Measurements from ENCODE around the gene ATG14.

ATG14 gene

DNA sequence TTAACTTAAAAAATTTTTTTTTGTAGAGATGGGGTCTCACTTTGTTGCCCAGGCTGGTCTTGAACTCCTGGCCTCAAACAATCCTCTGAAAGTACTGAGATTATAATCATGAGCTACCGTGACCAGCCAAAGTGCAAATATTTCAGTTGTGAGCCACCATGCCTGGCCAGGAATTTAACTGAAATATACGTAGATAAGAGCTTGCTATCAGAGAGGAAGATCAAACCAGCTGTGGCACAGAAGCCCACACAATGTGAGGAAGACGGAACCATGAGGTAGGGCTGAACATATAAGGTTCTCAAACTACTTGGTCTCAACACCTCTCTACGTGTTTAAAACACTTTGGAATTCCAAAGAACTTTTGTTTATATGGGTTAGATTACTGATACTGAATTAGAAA, 29.1 kb downstream of the ATG14 start:
- DNase-seq (ENCODE audit: low read depth), result no peak
- no peak for TF ChIP-seq CTCF (IDR thresholded peaks at IDR 0.05; ENCODE audit: insufficient read depth, low read depth, low read length, missing control alignments)
- H3K4me3 ChIP-seq (ENCODE audit: low read depth, low read length), result no peak overlapping the region

DNA sequence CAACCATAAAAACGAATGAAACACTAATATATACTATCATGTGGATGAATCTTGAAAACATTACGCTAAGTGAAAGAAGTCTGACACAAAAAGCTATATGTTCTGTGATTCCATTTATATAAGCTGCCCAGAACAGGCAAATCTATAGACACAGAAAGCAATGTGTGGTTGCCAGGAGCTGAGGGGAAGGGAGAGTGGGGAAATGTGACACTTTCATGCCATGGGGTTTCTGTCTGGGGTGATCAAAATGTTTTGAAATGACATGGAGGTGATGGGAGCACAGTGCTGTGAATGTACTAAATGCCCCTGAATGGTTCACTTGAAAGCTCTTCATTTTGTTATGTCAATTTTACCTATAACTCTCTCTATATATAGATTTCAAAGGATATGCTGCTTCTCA, 30.1 kb downstream of the ATG14 start:
- H3K4me3 ChIP-seq (ENCODE audit: low read depth, low read length), result no peak overlapping the region
- no peak for DNase-seq (ENCODE audit: low read depth)
- TF ChIP-seq CTCF (IDR thresholded peaks at IDR 0.05; ENCODE audit: insufficient read depth, low read depth, low read length, missing control alignments), result no peak

- DNase-seq (ENCODE audit: low read depth), result no peak
- H3K4me3 ChIP-seq (ENCODE audit: low read depth, low read length), result no peak overlapping the region
- TF ChIP-seq CTCF (IDR thresholded peaks at IDR 0.05; ENCODE audit: insufficient read depth, low read depth, low read length, missing control alignments), result no peak
These were observed 30.6 kb downstream of the ATG14 start for GRCh38 chr14:55381040-55381439.

DNA sequence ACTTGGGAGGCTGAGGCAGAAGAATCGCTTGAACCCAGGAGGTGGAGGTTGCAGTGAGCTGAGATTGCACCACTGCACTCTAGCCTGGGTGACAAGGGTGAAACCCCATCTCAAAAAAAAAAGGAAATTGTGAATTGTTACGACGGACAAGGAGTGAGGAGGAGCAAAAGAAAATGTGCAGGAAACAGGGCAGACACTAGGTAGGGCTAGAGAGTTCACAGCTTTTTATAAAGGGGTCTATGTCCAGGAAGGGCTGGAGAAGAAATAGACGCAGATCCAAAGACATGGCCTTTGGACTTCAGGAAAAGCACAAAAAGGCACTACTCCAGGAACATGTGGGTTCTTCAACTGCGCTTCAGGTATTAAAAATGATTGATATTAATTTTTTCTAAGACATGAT, 34.4 kb downstream of the ATG14 start:
- no peak overlapping the region for H3K4me3 ChIP-seq (ENCODE audit: low read depth, low read length)
- DNase-seq (ENCODE audit: low read depth), result no peak
- no peak for TF ChIP-seq CTCF (IDR thresholded peaks at IDR 0.05; ENCODE audit: insufficient read depth, low read depth, low read length, missing control alignments)

- no peak overlapping the region for H3K4me3 ChIP-seq (ENCODE audit: low read depth, low read length)
- no peak for TF ChIP-seq CTCF (IDR thresholded peaks at IDR 0.05; ENCODE audit: insufficient read depth, low read depth, low read length, missing control alignments)
- no peak for DNase-seq (ENCODE audit: low read depth)
These were observed 36.9 kb downstream of the ATG14 start for GRCh38 chr14:55374771-55375170.

DNA sequence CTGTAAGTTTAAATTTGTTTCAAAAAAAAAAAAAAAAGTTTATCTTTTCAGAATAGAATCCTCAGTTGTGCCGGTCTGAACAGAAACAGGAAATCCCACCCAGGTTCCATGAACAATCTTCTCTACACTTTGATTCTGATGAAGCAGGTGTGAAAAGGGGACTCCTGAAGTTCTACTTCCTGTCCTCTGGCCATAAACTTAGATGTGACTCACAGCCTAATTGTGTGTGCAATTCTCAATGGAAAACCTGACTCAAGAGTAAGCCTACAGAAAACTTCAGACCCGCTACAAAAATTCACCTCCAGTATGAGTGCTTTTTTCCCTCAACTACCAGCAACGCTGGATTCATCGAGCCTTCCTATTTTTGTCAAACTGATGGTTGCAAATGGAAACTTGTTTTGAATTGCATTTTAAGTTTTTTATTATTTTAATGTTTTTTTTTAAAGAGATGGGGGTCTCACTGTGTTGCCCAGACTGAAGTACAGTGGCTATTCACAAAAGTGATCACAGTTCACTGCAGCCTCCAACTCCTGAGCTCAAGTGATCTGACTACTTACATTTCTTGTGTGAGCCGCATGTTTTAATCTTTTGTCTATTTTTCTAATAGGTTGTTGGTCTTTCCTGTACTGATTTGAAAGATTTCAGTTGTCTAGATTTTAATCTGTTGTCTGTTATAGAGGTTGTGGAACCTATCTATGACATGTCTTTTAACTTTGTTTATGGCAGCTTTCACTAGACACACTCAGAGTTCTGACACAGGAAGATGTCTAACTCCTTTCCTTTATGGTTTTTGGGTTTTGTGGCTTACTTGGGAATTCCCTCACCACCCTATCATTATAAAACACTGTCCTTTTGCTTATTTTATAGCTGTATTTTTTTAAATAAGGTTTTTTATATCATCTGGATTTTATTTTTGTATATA, 37.6 kb downstream of the ATG14 start:
- no peak overlapping the region for H3K4me3 ChIP-seq (ENCODE audit: low read depth, low read length)
- no peak for TF ChIP-seq CTCF (IDR thresholded peaks at IDR 0.05; ENCODE audit: insufficient read depth, low read depth, low read length, missing control alignments)
- DNase-seq (ENCODE audit: low read depth), result peak; percentile 49

DNA sequence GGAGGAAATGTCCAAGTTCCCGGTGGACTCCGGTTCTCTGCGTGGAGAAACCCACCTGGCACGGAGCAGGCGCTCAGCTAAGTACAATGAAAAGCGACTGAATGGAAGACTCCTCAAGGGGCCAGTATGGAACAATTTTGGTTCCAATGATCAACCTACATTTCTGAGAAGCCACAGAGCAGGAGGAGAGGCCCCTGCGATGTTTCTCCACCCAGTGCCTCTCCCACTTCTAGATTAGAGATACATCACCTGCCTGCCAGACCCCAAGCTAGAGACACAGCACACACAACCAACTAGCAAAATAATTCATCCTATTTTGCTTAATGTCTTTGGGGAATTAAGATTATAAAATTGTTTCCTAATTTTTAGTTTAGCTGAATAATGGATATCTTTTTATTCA, 38.8 kb downstream of the ATG14 start:
- no peak for TF ChIP-seq CTCF (IDR thresholded peaks at IDR 0.05; ENCODE audit: insufficient read depth, low read depth, low read length, missing control alignments)
- DNase-seq (ENCODE audit: low read depth), result no peak
- H3K4me3 ChIP-seq (ENCODE audit: low read depth, low read length), result no peak overlapping the region
